ENCODE results near the gene TVP23C.
A peak's percentile ranks its signal among the peaks of the same experiment; 100 is the strongest.

The TVP23C gene

DNA sequence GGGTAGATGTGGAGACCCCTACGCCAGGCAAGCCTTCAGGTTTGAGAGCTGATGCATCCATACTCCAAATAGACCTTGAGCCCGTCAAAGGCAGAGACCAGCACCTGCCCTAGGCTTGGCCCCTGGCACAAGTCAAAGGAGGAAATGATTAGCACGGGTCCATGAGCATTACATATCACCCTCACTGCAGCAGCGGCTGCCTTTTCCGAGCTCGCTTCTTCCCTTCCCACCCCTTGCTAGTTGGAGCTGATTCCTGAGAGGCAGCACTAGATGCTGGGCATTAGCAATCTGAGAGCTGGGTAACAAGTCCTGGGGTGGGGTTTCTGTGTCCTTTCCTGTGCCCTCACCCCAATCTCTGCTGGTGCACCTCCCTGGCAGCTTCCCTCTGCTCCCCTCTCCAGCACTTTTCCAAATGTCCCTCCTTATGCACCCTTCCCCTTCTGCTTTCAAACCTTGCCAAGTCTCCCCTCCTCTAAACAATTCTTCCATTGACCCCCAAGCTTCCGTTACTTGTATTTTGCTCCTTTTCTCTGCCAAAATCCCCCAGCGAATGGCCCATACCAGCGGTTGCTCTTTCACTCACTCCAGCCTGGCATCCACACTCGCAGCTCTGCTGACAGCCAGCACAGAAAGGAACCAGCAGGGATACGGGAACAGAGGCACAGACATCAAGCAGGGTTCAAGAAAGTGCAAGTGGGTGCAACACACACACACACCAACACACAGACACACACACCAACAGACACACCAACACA, 98.9 kb downstream of the TVP23C start:
- no peaks in the 10 kb centered on the region for H3K4me1 ChIP-seq (ENCODE audit: insufficient read depth, low read length, poor library complexity, severe bottlenecking)
- no peaks in the 10 kb centered on the region for H3K36me3 ChIP-seq (ENCODE audit: insufficient read depth, low read length)
- H3K4me3 ChIP-seq (ENCODE audit: low read length, poor library complexity, severe bottlenecking): no peak overlapping the region
- no peaks in the 10 kb centered on the region for H3K27me3 ChIP-seq (ENCODE audit: insufficient read depth, low read length, poor library complexity, severe bottlenecking)
- H3K9me2 ChIP-seq (replicated peaks; ENCODE audit: low read depth, low read length): no peaks in the 10 kb centered on the region
- H3K4me2 ChIP-seq (ENCODE audit: low read depth, low read length, poor library complexity, severe bottlenecking): no peak overlapping the region
- H2AFZ ChIP-seq (ENCODE audit: low read length): no peak overlapping the region
- TF ChIP-seq CTCF (conservative IDR thresholded peaks at IDR 0.05; ENCODE audit: low read length): no peak
- TF ChIP-seq EZH2phosphoT487 (IDR thresholded peaks at IDR 0.05; ENCODE audit: borderline replicate concordance): no peak
- no peak overlapping the region for H3K9ac ChIP-seq (ENCODE audit: low read depth, low read length, poor library complexity, severe bottlenecking)
- H4K20me1 ChIP-seq (ENCODE audit: insufficient read depth, low read length, poor library complexity, severe bottlenecking): no peaks in the 10 kb centered on the region
- no peaks in the 10 kb centered on the region for H3F3A ChIP-seq (ENCODE audit: low read depth)
- H3K9me3 ChIP-seq (ENCODE audit: insufficient read depth, low read depth, low read length): no peaks in the 10 kb centered on the region
- H3K79me2 ChIP-seq (ENCODE audit: insufficient read depth, low read length): no peaks in the 10 kb centered on the region

DNA sequence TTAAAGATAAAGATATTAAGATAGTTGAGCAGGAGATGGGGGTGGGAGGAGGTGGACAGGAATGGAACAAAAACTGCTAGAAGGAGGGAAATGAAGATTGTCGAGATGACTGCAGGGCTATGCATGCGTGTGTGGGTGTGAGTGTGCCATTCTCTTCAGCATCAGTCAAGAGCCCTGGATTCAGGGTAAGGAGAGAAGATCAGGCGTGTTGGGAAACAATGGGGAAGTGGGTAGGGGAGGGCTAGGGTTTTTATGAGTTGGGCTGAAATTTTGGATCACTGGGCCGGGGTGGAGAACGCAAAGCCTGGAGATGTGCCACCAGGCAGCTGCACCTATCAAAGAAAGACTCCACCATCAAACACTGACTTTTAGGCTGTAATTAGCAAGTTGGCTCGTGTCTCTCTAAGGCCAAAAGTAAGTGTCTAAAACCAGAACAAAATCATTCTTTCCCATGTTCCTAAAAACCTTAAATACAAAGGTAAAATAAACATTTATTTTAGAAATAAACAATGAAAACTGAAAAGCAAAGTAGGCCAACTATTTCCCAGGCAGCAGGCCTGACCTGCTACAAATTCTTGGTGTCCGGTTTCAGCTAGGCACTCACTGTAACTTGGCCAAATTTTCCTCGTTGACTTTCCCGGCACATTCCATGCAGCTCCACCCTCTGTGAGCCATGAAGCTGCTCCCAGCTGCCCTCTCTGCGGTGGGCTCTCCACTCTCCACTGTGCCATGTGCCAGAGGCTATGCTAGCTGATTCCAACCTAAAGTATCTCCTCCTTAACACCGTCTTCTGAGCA, 100.1 kb downstream of the TVP23C start:
- Histone ChIP-seq H3F3A (ENCODE audit: low read depth) (no peaks in the 10 kb centered on the region), H3K9me2 (replicated peaks; ENCODE audit: low read depth, low read length) (no peaks in the 10 kb centered on the region), H3K9me3 (ENCODE audit: insufficient read depth, low read depth, low read length) (no peaks in the 10 kb centered on the region), H3K4me2 (ENCODE audit: low read depth, low read length, poor library complexity, severe bottlenecking) (no peak overlapping the region), H4K20me1 (ENCODE audit: insufficient read depth, low read length, poor library complexity, severe bottlenecking) (no peaks in the 10 kb centered on the region), H3K36me3 (ENCODE audit: insufficient read depth, low read length) (no peaks in the 10 kb centered on the region), H3K9ac (ENCODE audit: low read depth, low read length, poor library complexity, severe bottlenecking) (no peak overlapping the region), H3K27me3 (ENCODE audit: insufficient read depth, low read length, poor library complexity, severe bottlenecking) (no peaks in the 10 kb centered on the region), H2AFZ (ENCODE audit: low read length) (no peak overlapping the region), H3K4me1 (ENCODE audit: insufficient read depth, low read length, poor library complexity, severe bottlenecking) (no peaks in the 10 kb centered on the region), H3K79me2 (ENCODE audit: insufficient read depth, low read length) (no peaks in the 10 kb centered on the region), H3K4me3 (ENCODE audit: low read length, poor library complexity, severe bottlenecking) (no peak overlapping the region)
- TF ChIP-seq EZH2phosphoT487 (IDR thresholded peaks at IDR 0.05; ENCODE audit: borderline replicate concordance) (no peak), CTCF (conservative IDR thresholded peaks at IDR 0.05; ENCODE audit: low read length) (no peak)

GRCh38 chr17:15457723-15458094, 105.6 kb downstream of the TVP23C start:
- H3K9ac ChIP-seq (ENCODE audit: low read depth, low read length, poor library complexity, severe bottlenecking): no peak overlapping the region
- no peaks in the 10 kb centered on the region for H3K4me1 ChIP-seq (ENCODE audit: insufficient read depth, low read length, poor library complexity, severe bottlenecking)

More at GRCh38 chr17:15457723-15458094, 105.6 kb downstream of the TVP23C start:
- Histone ChIP-seq H3K79me2 (ENCODE audit: insufficient read depth, low read length) (no peaks in the 10 kb centered on the region), H3K36me3 (ENCODE audit: insufficient read depth, low read length) (no peaks in the 10 kb centered on the region), H3K4me3 (ENCODE audit: low read length, poor library complexity, severe bottlenecking) (no peak overlapping the region), H3K9me3 (ENCODE audit: insufficient read depth, low read depth, low read length) (no peaks in the 10 kb centered on the region), H3K9me2 (replicated peaks; ENCODE audit: low read depth, low read length) (no peaks in the 10 kb centered on the region), H2AFZ (ENCODE audit: low read length) (no peak overlapping the region), H3F3A (ENCODE audit: low read depth) (no peaks in the 10 kb centered on the region), H3K27me3 (ENCODE audit: insufficient read depth, low read length, poor library complexity, severe bottlenecking) (no peaks in the 10 kb centered on the region), H4K20me1 (ENCODE audit: insufficient read depth, low read length, poor library complexity, severe bottlenecking) (no peaks in the 10 kb centered on the region), H3K4me2 (ENCODE audit: low read depth, low read length, poor library complexity, severe bottlenecking) (peak overlapping the region; percentile 28)
- no peak for TF ChIP-seq CTCF (conservative IDR thresholded peaks at IDR 0.05; ENCODE audit: low read length)
- TF ChIP-seq EZH2phosphoT487 (IDR thresholded peaks at IDR 0.05; ENCODE audit: borderline replicate concordance): no peak
